Upper lobe of right lung (tissue), 1 donor: ENCODE data around the gene TDRD12. TPM values are rescaled to one million over a fixed set of nuclear protein-coding genes. Genes with fewer than 3 reads are reported as not detected.
A peak's percentile ranks its signal among the peaks of the same experiment; 100 is the strongest.

Source experiments
- ATAC-seq: fragments of 200-7000 bp; cut with Tn5 transposase; one replicate; pipeline ENCODE4 v1.9.1; 2020; ENCODE audit warnings: mild to moderate bottlenecking, moderate library complexity
- DNase-seq: peaks from one replicate; pipeline ENCODE4 v3.0.0-alpha.2; 2020
- H3K27ac ChIP-seq: fragments of 200-600 bp; one replicate; pipeline ENCODE4 v1.8.0; 2022
- H3K27me3 ChIP-seq: fragments of 200-600 bp; one replicate; pipeline ENCODE4 v1.8.0; 2022; ENCODE audit warnings: mild to moderate bottlenecking
- H3K36me3 ChIP-seq: fragments of 200-600 bp; one replicate; pipeline ENCODE4 v1.8.0; 2022
- H3K4me1 ChIP-seq: fragments of 200-600 bp; one replicate; pipeline ENCODE4 v1.8.0; 2022
- H3K4me3 ChIP-seq: fragments of 200-600 bp; one replicate; pipeline ENCODE4 v1.8.0; 2022; ENCODE audit warnings: mild to moderate bottlenecking
- H3K9me3 ChIP-seq: fragments of 200-600 bp; one replicate; pipeline ENCODE4 v1.8.0; 2022
- CTCF ChIP-seq: fragments of 200-600 bp; IDR thresholded peaks from one replicate; pipeline ENCODE4 v1.8.0; 2022; ENCODE audit warnings: antibody characterized with exemption
- intact Hi-C: fragments of 100-400 bp; cut with DNase I; formaldehyde crosslinking; loops from one replicate; pipeline ENCODE4 v1.11.0; 2022
- total RNA-seq: library from RNA; stranded (reverse); fragmentation: NEBNext Ultra II Directional; extraction: Animal tissue kit (Norgen Biotek cat#: 25700); gene quantifications from one replicate; pipeline ENCODE4 v1.2.1, GENCODE V29; 2021
- donor health status: DM: no; HTN: yes; CAD: no; lungs with severe emphysema.

Gene TDRD12
- total RNA-seq, 1 donor from 2014 or later: not detected

GRCh38 chr19:32814624-32815023 lies 95.1 kb downstream of the TDRD12 start:
- no peak for ATAC-seq
- Histone ChIP-seq H3K4me3 (no peak overlapping the region), H3K27me3 (no peaks in the 10 kb centered on the region), H3K27ac (no peak overlapping the region), H3K9me3 (no peaks in the 10 kb centered on the region), H3K36me3 (no peaks in the 10 kb centered on the region), H3K4me1 (no peaks in the 10 kb centered on the region)
- no peak for DNase-seq
- no peak for TF ChIP-seq CTCF
- intact Hi-C loops: no loop called here

- DNase-seq (no peak), ATAC-seq (no peak)
- intact Hi-C loops: no loop called here
- Histone ChIP-seq H3K27ac (no peak overlapping the region), H3K9me3 (no peaks in the 10 kb centered on the region), H3K36me3 (no peaks in the 10 kb centered on the region), H3K27me3 (no peaks in the 10 kb centered on the region), H3K4me3 (no peak overlapping the region), H3K4me1 (no peaks in the 10 kb centered on the region)
- no peak for TF ChIP-seq CTCF
These were observed 97.1 kb downstream of the TDRD12 start for GRCh38 chr19:32816555-32817099.

GRCh38 chr19:32817569-32818476 lies 98.3 kb downstream of the TDRD12 start:
- H3K4me3 ChIP-seq: no peak overlapping the region
- H3K36me3 ChIP-seq: no peaks in the 10 kb centered on the region
- H3K27me3 ChIP-seq: no peaks in the 10 kb centered on the region
- DNase-seq: no peak
- H3K27ac ChIP-seq: no peak overlapping the region
- no peak for TF ChIP-seq CTCF
- ATAC-seq: no peak
- no peaks in the 10 kb centered on the region for H3K4me1 ChIP-seq
- intact Hi-C loops: no loop called here
- H3K9me3 ChIP-seq: no peaks in the 10 kb centered on the region

GRCh38 chr19:32818536-32818935 lies 99.0 kb downstream of the TDRD12 start:
- no peaks in the 10 kb centered on the region for H3K36me3 ChIP-seq

More at GRCh38 chr19:32818536-32818935, 99.0 kb downstream of the TDRD12 start:
- DNase-seq (no peak), ATAC-seq (peak; percentile 7)
- Histone ChIP-seq H3K27me3 (no peaks in the 10 kb centered on the region), H3K4me3 (no peak overlapping the region), H3K9me3 (no peaks in the 10 kb centered on the region), H3K4me1 (no peaks in the 10 kb centered on the region), H3K27ac (no peak overlapping the region)
- intact Hi-C loops: no loop called here
- TF ChIP-seq CTCF: no peak
